WTC11 (cell line): Measurements from ENCODE around the gene PPP1R1B. TPM values are rescaled to one million over a fixed set of nuclear protein-coding genes. Genes with fewer than 3 reads are reported as not detected.

Experiments used
- ATAC-seq: fragments of 200-7000 bp; cut with Tn5 transposase; 2 replicates; pipeline ENCODE4 v1.10.0; 2021; ENCODE audit warnings: mild to moderate bottlenecking, moderate library complexity
- CTCF ChIA-PET: fragments of 300-600 bp; sonication (Branson Sonifier 250); formaldehyde crosslinking; loops from one replicate; lab custom pipeline; 2021; ENCODE audit warnings: antibody characterized with exemption; lab: Charles Lee
- POLR2A ChIA-PET: fragments of 350-600 bp; sonication (Branson Sonifier 250); formaldehyde crosslinking; loops from one replicate; lab custom pipeline; 2021; ENCODE audit warnings: antibody characterized with exemption; lab: Charles Lee
- DNase-seq: peaks from one replicate; pipeline ENCODE4 v3.0.0; 2021; ENCODE audit warnings: low spot score
- H3K27ac Mint-ChIP-seq: 2 replicates; pipeline ENCODE4 v1.8.0; 2021; ENCODE audit warnings: mixed read lengths
- H3K27me3 Mint-ChIP-seq: 2 replicates; pipeline ENCODE4 v1.8.0; 2021; ENCODE audit warnings: low read depth, mild to moderate bottlenecking, moderate library complexity, mixed read lengths
- H3K36me3 Mint-ChIP-seq: 2 replicates; pipeline ENCODE4 v1.8.0; 2021; ENCODE audit warnings: mixed read lengths
- H3K4me1 Mint-ChIP-seq: 2 replicates; pipeline ENCODE4 v1.8.0; 2022; ENCODE audit warnings: mixed read lengths
- H3K4me3 Mint-ChIP-seq: 2 replicates; pipeline ENCODE4 v1.8.0; 2021; ENCODE audit warnings: mild to moderate bottlenecking, moderate library complexity, mixed read lengths
- H3K9me3 Mint-ChIP-seq: 2 replicates; pipeline ENCODE4 v1.8.0; 2021; ENCODE audit warnings: mixed read lengths
- ATF2 ChIP-seq: sonication (generic); formaldehyde crosslinking; IDR thresholded peaks from 2 replicates; pipeline ENCODE4 v1.8.1; 2022; ENCODE audit warnings: low read depth, missing genetic modification reagents, borderline replicate concordance
- ATF6 ChIP-seq: sonication (generic); formaldehyde crosslinking; IDR thresholded peaks from 2 replicates; pipeline ENCODE4 v1.8.1; 2023; ENCODE audit warnings: mild to moderate bottlenecking, missing genetic modification reagents
- CBFB ChIP-seq: sonication (generic); formaldehyde crosslinking; IDR thresholded peaks from 2 replicates; pipeline ENCODE4 v1.8.1; 2022; ENCODE audit warnings: mild to moderate bottlenecking, low read depth, missing genetic modification reagents
- ELF4 ChIP-seq: sonication (generic); formaldehyde crosslinking; IDR thresholded peaks from 2 replicates; pipeline ENCODE4 v1.8.1; 2022; ENCODE audit warnings: low read depth, mild to moderate bottlenecking, moderate library complexity, missing genetic modification reagents
- ERG ChIP-seq: fragments of 250-450 bp; sonication (Bioruptor Pico); IDR thresholded peaks from 2 replicates; pipeline ENCODE4 v1.8.0; 2021; ENCODE audit warnings: mild to moderate bottlenecking
- ETV6 ChIP-seq: sonication (generic); formaldehyde crosslinking; IDR thresholded peaks from 2 replicates; pipeline ENCODE4 v1.8.1; 2022; ENCODE audit warnings: mild to moderate bottlenecking, missing genetic modification reagents
- FOXP1 ChIP-seq: sonication (generic); formaldehyde crosslinking; IDR thresholded peaks from 2 replicates; pipeline ENCODE4 v1.8.0; 2022; ENCODE audit warnings: missing genetic modification reagents, mild to moderate bottlenecking, moderate library complexity, borderline replicate concordance
- IRF1 ChIP-seq: sonication (generic); formaldehyde crosslinking; IDR thresholded peaks from 2 replicates; pipeline ENCODE4 v1.8.0; 2023; ENCODE audit warnings: missing genetic modification reagents
- JUN ChIP-seq: sonication (generic); formaldehyde crosslinking; IDR thresholded peaks from 2 replicates; pipeline ENCODE4 v1.8.0; 2023; ENCODE audit warnings: mild to moderate bottlenecking, missing genetic modification reagents
- NFATC4 ChIP-seq: fragments of 250-450 bp; sonication (Bioruptor Pico); IDR thresholded peaks from 2 replicates; pipeline ENCODE4 v1.9.0; 2021; ENCODE audit warnings: mild to moderate bottlenecking
- NFE2L1 ChIP-seq: sonication (generic); formaldehyde crosslinking; IDR thresholded peaks from 2 replicates; pipeline ENCODE4 v1.8.1; 2023; ENCODE audit warnings: missing genetic modification reagents
- NR1H2 ChIP-seq: sonication (generic); formaldehyde crosslinking; IDR thresholded peaks from 2 replicates; pipeline ENCODE4 v1.9.0; 2021; ENCODE audit warnings: mild to moderate bottlenecking, moderate library complexity, missing genetic modification reagents
- RORB ChIP-seq: fragments of 250-450 bp; sonication (Bioruptor Pico); IDR thresholded peaks from 2 replicates; pipeline ENCODE4 v1.9.0; 2021; ENCODE audit warnings: mild to moderate bottlenecking
- TP53 ChIP-seq: sonication (generic); formaldehyde crosslinking; IDR thresholded peaks from 2 replicates; pipeline ENCODE4 v1.8.1; 2023; ENCODE audit warnings: mild to moderate bottlenecking, missing genetic modification reagents
- USF2 ChIP-seq: sonication (generic); formaldehyde crosslinking; IDR thresholded peaks from 2 replicates; pipeline ENCODE4 v1.8.1; 2023; ENCODE audit warnings: mild to moderate bottlenecking, missing genetic modification reagents, moderate library complexity
- ZBTB43 ChIP-seq: sonication (generic); formaldehyde crosslinking; IDR thresholded peaks from 2 replicates; pipeline ENCODE4 v1.8.1; 2023; ENCODE audit warnings: mild to moderate bottlenecking, missing genetic modification reagents
- ZNF425 ChIP-seq: fragments of 250-450 bp; sonication (Bioruptor Pico); conservative IDR thresholded peaks from 2 replicates; pipeline ENCODE4 v1.9.0; 2021; ENCODE audit warnings: mild to moderate bottlenecking
- ZNF671 ChIP-seq: fragments of 250-450 bp; sonication (Bioruptor Pico); IDR thresholded peaks from 2 replicates; pipeline ENCODE4 v1.8.0; 2021; ENCODE audit warnings: mild to moderate bottlenecking
- total RNA-seq: library from RNA; stranded (reverse); gene quantifications from 3 replicates; pipeline ENCODE4 v1.2.3, GENCODE V29; 2021

Gene PPP1R1B
- total RNA-seq, 1 experiment from 2014 or later: 20.5 TPM

GRCh38 chr17:39660011-39660360, 33.2 kb downstream of the PPP1R1B start:
- no peak for TF ChIP-seq CBFB (CRISPR knock-in tag)
- TF ChIP-seq FOXP1: no peak
- TF ChIP-seq ATF2: no peak
- no peak for TF ChIP-seq JUN (CRISPR knock-in tag)
- TF ChIP-seq ELF4: no peak
- TF ChIP-seq ETV6 (CRISPR knock-in tag): no peak
- TF ChIP-seq ZBTB43: no peak
- TF ChIP-seq ERG (CRISPR knock-in tag): no peak
- no peak for TF ChIP-seq RORB (CRISPR knock-in tag)
- no peak for TF ChIP-seq USF2 (CRISPR knock-in tag)
- no peak for TF ChIP-seq ATF6 (CRISPR knock-in tag)
- TF ChIP-seq ZNF671: no peak
- TF ChIP-seq NFE2L1: no peak
- no peak for TF ChIP-seq ZNF425
- no peak for TF ChIP-seq TP53 (CRISPR knock-in tag)
- TF ChIP-seq NFATC4 (CRISPR knock-in tag): no peak
- no peak for TF ChIP-seq IRF1
- TF ChIP-seq NR1H2 (CRISPR knock-in tag): no peak
- POLR2A ChIA-PET: no interaction called here
- Mint-ChIP-seq H3K4me3 (no peak overlapping the region), H3K27me3 (no peaks in the 10 kb centered on the region; the same call in 1 of the 2 replicates), H3K36me3 (peaks cover 13% of the 10 kb centered on the region), H3K4me1 (peaks cover 37% of the 10 kb centered on the region), H3K27ac (no peak overlapping the region), H3K9me3 (no peaks in the 10 kb centered on the region)
- no peak for DNase-seq
- no peak for ATAC-seq
- CTCF ChIA-PET: interaction anchor here (0.9 to 18.0 kb wide), 3 partner anchors 19 to 112 kb away, joined by 3 to 876 read pairs (median 3); partner anchors contain the start of gene PPP1R1B
